HCT116 (cell line): Measurements from ENCODE around the gene CLDN3. TPM values are rescaled to one million over a fixed set of nuclear protein-coding genes. Genes with fewer than 3 reads are reported as not detected.

Experiments used
- ATAC-seq: fragments of 200-7000 bp; cut with Tn5 transposase; 2 replicates; pipeline ENCODE4 v1.9.1; 2020; ENCODE audit warnings: mild to moderate bottlenecking, moderate library complexity
- Bru-seq: library from RNA; stranded (reverse); fragments of 400-500 nt; gene quantifications from one replicate; lab custom pipeline; 2021; lab: Mats Ljungman, UMichigan
- BruChase-seq, 2 experiments: library from RNA; stranded (reverse); fragments of 400-500 nt; gene quantifications; one replicate each; lab custom pipeline; 2021; lab: Mats Ljungman, UMichigan
- BruUV-seq: library from RNA; stranded (reverse); fragments of 400-500 nt; replicated peaks from 2 replicates; lab custom pipeline; 2021; lab: Mats Ljungman, UMichigan
- CTCF ChIA-PET: fragments of 300-600 bp; sonication (Branson Sonifier 250); formaldehyde crosslinking; loops from one replicate; lab custom pipeline; 2021; ENCODE audit warnings: antibody characterized with exemption; lab: Charles Lee
- POLR2A ChIA-PET: fragments of 300-600, 350-600 bp; sonication (Branson Sonifier 250); formaldehyde crosslinking; loops from one replicate; lab custom pipeline; 2021; ENCODE audit warnings: antibody characterized with exemption; lab: Charles Lee
- RAD21 ChIA-PET, 2 experiments: fragments of 300-600 bp; sonication (Branson Sonifier 250); formaldehyde crosslinking; loops; one replicate each; lab custom pipeline; 2023; ENCODE audit warnings: low total read pairs in 2 of 2; ENCODE audit not compliant: uncharacterized antibody in 2 of 2, unreplicated experiment in 2 of 2, low non-redundant PET in 1 of 2; lab: Charles Lee
- DNase-seq: peaks from one replicate; pipeline ENCODE4 v3.0.0-alpha.2; 2010; ENCODE audit warnings: low read depth, low spot score
- H2AFZ ChIP-seq: fragments of 200-600 bp; shearing (Covaris generic), sonication (generic); 2 replicates; pipeline ENCODE4 v1.6.1; 2017; ENCODE audit warnings: low read depth, mixed run types, mixed read lengths, antibody characterized with exemption, low read length; ENCODE audit not compliant: poor library complexity, severe bottlenecking
- H3K27ac ChIP-seq: 2 replicates; pipeline ENCODE4 v1.5.1; 2012; ENCODE audit warnings: low read depth, low read length
- H3K27me3 ChIP-seq: fragments of 200-600 bp; sonication (generic); 2 replicates; pipeline ENCODE4 v1.6.1; 2016; ENCODE audit warnings: mixed run types, low read length, mixed read lengths; ENCODE audit not compliant: insufficient read depth
- H3K36me3 ChIP-seq, 2 experiments: fragments of 200-500 bp in 1 of 2; fragments of 200-600 bp in 1 of 2; sonication (Bioruptor generic) in 1 of 2; sonication (generic) in 1 of 2; 2 replicates each; pipeline versions ENCODE4 v1.5.1 to v1.6.1; 2014 to 2016; ENCODE audit warnings: low read length in 2 of 2, inconsistent platforms in 1 of 2, mixed read lengths in 1 of 2, mixed run types in 1 of 2; ENCODE audit not compliant: insufficient read depth in 2 of 2, control insufficient read depth in 1 of 2
- H3K4me1 ChIP-seq, 2 experiments: fragments of 200-600 bp in 1 of 2; sonication (generic) in 1 of 2; 2 replicates each; pipeline versions ENCODE4 v1.5.1 to v1.6.1; 2012 to 2017; ENCODE audit warnings: low read length in 2 of 2, inconsistent platforms in 1 of 2, mild to moderate bottlenecking in 1 of 2, mixed read lengths in 1 of 2, mixed run types in 1 of 2, moderate library complexity in 1 of 2; ENCODE audit not compliant: insufficient read depth in 2 of 2, control insufficient read depth in 1 of 2
- H3K4me2 ChIP-seq: fragments of 200-600 bp; sonication (generic); 2 replicates; pipeline ENCODE4 v1.6.1; 2017; ENCODE audit warnings: mixed run types, low read length, mixed read lengths
- H3K4me3 ChIP-seq, 2 experiments: fragments of 200-600 bp in 1 of 2; sonication (generic) in 1 of 2; replicated peaks in 1 of 2; 2 replicates each; pipeline ENCODE4 v1.5.1; 2011 to 2016; ENCODE audit warnings: low read length in 2 of 2, control low read depth in 1 of 2, low read depth in 1 of 2, mild to moderate bottlenecking in 1 of 2, mixed read lengths in 1 of 2, mixed run types in 1 of 2
- H3K79me2 ChIP-seq: fragments of 200-600 bp; sonication (generic); 2 replicates; pipeline ENCODE4 v1.6.1; 2017; ENCODE audit warnings: mild to moderate bottlenecking, mixed run types, low read length, moderate library complexity, mixed read lengths; ENCODE audit not compliant: insufficient read depth
- H3K9ac ChIP-seq: fragments of 200-600 bp; sonication (generic); 2 replicates; pipeline ENCODE4 v1.6.1; 2016; ENCODE audit warnings: low read length, mixed read lengths
- H3K9me2 ChIP-seq: fragments of 200-600 bp; sonication (generic), shearing (Covaris generic); 2 replicates; pipeline ENCODE4 v1.6.1; 2017; ENCODE audit warnings: mixed run types, mild to moderate bottlenecking, moderate library complexity; ENCODE audit not compliant: insufficient read depth
- H3K9me3 ChIP-seq, 2 experiments: fragments of 200-500 bp in 1 of 2; fragments of 200-600 bp in 1 of 2; sonication (Bioruptor generic) in 1 of 2; sonication (generic) in 1 of 2; 2 replicates each; pipeline ENCODE4 v1.6.1; 2014 to 2017; ENCODE audit warnings: low read length in 2 of 2, mixed read lengths in 2 of 2, inconsistent platforms in 1 of 2, low read depth in 1 of 2, mild to moderate bottlenecking in 1 of 2, mixed run types in 1 of 2, moderate library complexity in 1 of 2; ENCODE audit not compliant: control insufficient read depth in 1 of 2, insufficient read depth in 1 of 2
- H4K20me1 ChIP-seq: fragments of 200-600 bp; sonication (generic), shearing (Covaris generic); 2 replicates; pipeline ENCODE4 v1.6.1; 2017; ENCODE audit warnings: mixed run types, mild to moderate bottlenecking, moderate library complexity; ENCODE audit not compliant: insufficient read depth
- ATF3 ChIP-seq: IDR thresholded peaks from 2 replicates; pipeline ENCODE4 v1.6.1; 2012
- CBX3 ChIP-seq: IDR thresholded peaks from 2 replicates; pipeline ENCODE4 v1.6.1; 2012; ENCODE audit warnings: low read depth
- CEBPB ChIP-seq: IDR thresholded peaks from 2 replicates; pipeline ENCODE4 v1.6.1; 2012; ENCODE audit warnings: low read depth
- CTCF ChIP-seq, 3 experiments: fragments of 200-600 bp in 1 of 3; sonication (generic) in 1 of 3; IDR thresholded peaks in 2 of 3; conservative IDR thresholded peaks in 1 of 3; 2 replicates each; pipeline ENCODE4 v1.5.1; 2012 to 2017; ENCODE audit warnings: low read depth in 2 of 3, low read length in 2 of 3, antibody characterized with exemption in 1 of 3, borderline replicate concordance in 1 of 3, control low read depth in 1 of 3, mild to moderate bottlenecking in 1 of 3, mixed read lengths in 1 of 3, mixed run types in 1 of 3, moderate library complexity in 1 of 3; ENCODE audit not compliant: insufficient read depth in 1 of 3
- EGR1 ChIP-seq: IDR thresholded peaks from 2 replicates; pipeline ENCODE4 v1.6.1; 2012; ENCODE audit warnings: low read depth
- ELF1 ChIP-seq: IDR thresholded peaks from 2 replicates; pipeline ENCODE4 v1.6.1; 2012; ENCODE audit warnings: low read depth, borderline replicate concordance
- EZH2 ChIP-seq: fragments of 200-600 bp; sonication (generic); IDR thresholded peaks from 2 replicates; pipeline ENCODE4 v1.6.1; 2017; ENCODE audit warnings: antibody characterized with exemption, mixed run types
- EZH2phosphoT487 ChIP-seq: fragments of 200-600 bp; IDR thresholded peaks from 2 replicates; pipeline ENCODE4 v1.6.1; 2018; ENCODE audit warnings: antibody characterized with exemption, borderline replicate concordance
- FOSL1 ChIP-seq: IDR thresholded peaks from 2 replicates; pipeline ENCODE4 v1.6.1; 2012; ENCODE audit warnings: low read depth
- JUND ChIP-seq: IDR thresholded peaks from 2 replicates; pipeline ENCODE4 v1.6.1; 2012
- MAX ChIP-seq: IDR thresholded peaks from 2 replicates; pipeline ENCODE4 v1.6.1; 2012
- POLR2A ChIP-seq: IDR thresholded peaks from 2 replicates; pipeline ENCODE4 v1.7.0; 2011; ENCODE audit warnings: borderline replicate concordance; ENCODE audit not compliant: insufficient read depth, insufficient read length; ENCODE audit errors: extremely low read depth
- POLR2AphosphoS5 ChIP-seq: IDR thresholded peaks from 2 replicates; pipeline ENCODE4 v1.6.1; 2011; ENCODE audit warnings: mild to moderate bottlenecking, low read depth, low read length, moderate library complexity
- RAD21 ChIP-seq: IDR thresholded peaks from 2 replicates; pipeline ENCODE4 v1.6.1; 2012; ENCODE audit warnings: low read depth, mild to moderate bottlenecking
- REST ChIP-seq: IDR thresholded peaks from 2 replicates; pipeline ENCODE4 v1.6.1; 2012; ENCODE audit warnings: low read depth
- SIN3A ChIP-seq: IDR thresholded peaks from 2 replicates; pipeline ENCODE4 v1.6.1; 2012; ENCODE audit warnings: low read depth
- SP1 ChIP-seq: IDR thresholded peaks from 2 replicates; pipeline ENCODE4 v1.6.1; 2012; ENCODE audit warnings: low read depth
- SRF ChIP-seq: IDR thresholded peaks from 2 replicates; pipeline ENCODE4 v1.6.1; 2012; ENCODE audit warnings: low read depth
- TCF7L2 ChIP-seq: IDR thresholded peaks from 2 replicates; pipeline ENCODE4 v1.7.0; 2011; ENCODE audit warnings: borderline replicate concordance, inconsistent platforms; ENCODE audit not compliant: insufficient read depth, insufficient read length; ENCODE audit errors: extremely low read depth
- YY1 ChIP-seq: IDR thresholded peaks from 2 replicates; pipeline ENCODE4 v1.6.1; 2011; ENCODE audit warnings: low read length, low read depth, moderate library complexity, mild to moderate bottlenecking; ENCODE audit not compliant: insufficient replicate concordance; ENCODE audit errors: extremely low read depth
- ZFX ChIP-seq: fragments of 450-650 bp; IDR thresholded peaks from 2 replicates; pipeline ENCODE4 v1.6.1; 2017
- intact Hi-C: fragments of 100-400 bp; cut with micrococcal nuclease; formaldehyde crosslinking; loops from 2 replicates; pipeline ENCODE4 v1.10.0; 2022
- long read RNA-seq: library from polyadenylated mRNA; unstranded; transcript quantifications from one replicate; pipeline ENCODE4 v2.0.0, GENCODE V29; 2021; ENCODE audit not compliant: unreplicated experiment
- polyA plus RNA-seq: library from polyadenylated mRNA; unstranded; fragments of >200 nt; gene quantifications from 2 replicates; pipeline ENCODE4 v1.2.1, GENCODE V29; 2012; ENCODE audit warnings: missing spikeins
- total RNA-seq: library from RNA; stranded (reverse); gene quantifications from one replicate; pipeline ENCODE4 v1.2.1, GENCODE V29; 2021; ENCODE audit not compliant: unreplicated experiment

Gene CLDN3
- 19.2 TPM for total RNA-seq
- polyA plus RNA-seq = 41.6 and 56.2 TPM in 2 replicates
- Bru-seq, nascent RNA = percentile 61 among the genes with signal in this experiment
- percentile 51 among the genes with signal in this experiment for BruChase-seq, experiment 1, labeled RNA remaining after a 6-hour chase
- percentile 72 among the genes with signal in this experiment for BruChase-seq, experiment 2, labeled RNA remaining after a 2-hour chase
- long read RNA-seq, transcript CLDN3-201 (1 exons, 1,274 nt) = major isoform, 36 of 36 reads
- long read RNA-seq, partial matches to known transcripts = 0 of 36 reads
- long read RNA-seq, other reads (novel, unspliced or antisense) = 0 of 36 reads

GRCh38 chr7:73770002-73770859 lies at the start of gene CLDN3:
TSS of gene CLDN3 (minus strand) at chr7:73770270. CDS start at chr7:73770049, 221 bp downstream.
- no peaks in the 10 kb centered on the region for H4K20me1 ChIP-seq
- H3K9ac ChIP-seq = peak within 1 kb of the TSS; percentile 50
- H3K4me2 ChIP-seq = peak within 1 kb of the TSS; percentile 95
- RAD21 ChIA-PET = no interaction called here
- TSS peak; percentile 74 for BruUV-seq
- no peaks in the 10 kb centered on the region for H3K9me3 ChIP-seq
- no peaks in the 10 kb centered on the region for H3K36me3 ChIP-seq
- peak; percentile 73 for DNase-seq
- H3K27me3 ChIP-seq = no peaks in the 10 kb centered on the region
- ATAC-seq = peak; percentile 94
- POLR2A ChIA-PET = interaction anchor here (0.6 to 2.0 kb wide), 12 partner anchors 13 to 528 kb away, joined by 3 to 11 read pairs (median 4); partner anchors contain the start of genes ABHD11 and CLDN4
- H3K27ac ChIP-seq = peak within 1 kb of the TSS; percentile 78; the same call in 1 of the 2 replicates
- intact Hi-C loops = no loop called here
- H3K4me3 ChIP-seq = peak within 1 kb of the TSS; percentile 44 to 66
- H3K79me2 ChIP-seq = no peaks in the 10 kb centered on the region
- H3K9me2 ChIP-seq = no peaks in the 10 kb centered on the region
- CTCF ChIA-PET = no interaction called here
- H2AFZ ChIP-seq = peak within 1 kb of the TSS; percentile 68
- peaks cover 16 to 38% of the 10 kb centered on the region in 2 experiments; a peak in 3 of 4 replicates for H3K4me1 ChIP-seq
- TF ChIP-seq CBX3 (no peak), POLR2AphosphoS5 (peak; percentile 86), SP1 (peak; percentile 56), EZH2 (no peak), REST (no peak), ZFX (peak; percentile 64; the same call in 1 of the 2 replicates), ELF1 (no peak), SIN3A (no peak), SRF (no peak), CEBPB (no peak), FOSL1 (no peak), EZH2phosphoT487 (no peak), JUND (no peak), POLR2A (no peak), TCF7L2 (peak; percentile 18), YY1 (peak; percentile 6), RAD21 (no peak; the same call in 1 of the 2 replicates), MAX (peak; percentile 12; the same call in 1 of the 2 replicates), EGR1 (peak; percentile 84), CTCF (IDR thresholded peaks at IDR 0.05 in 2 of 3, conservative IDR thresholded peaks at IDR 0.05 in 1 of 3; ENCODE audit: borderline replicate concordance in 1 of 3, insufficient read depth in 1 of 3, low read depth in 2 of 3, low read length in 2 of 3) (no peak), ATF3 (no peak)
